ENCODE data around the gene SLC36A1. TPM values are rescaled to one million over a fixed set of nuclear protein-coding genes. Genes with fewer than 3 reads are reported as not detected.
A peak's percentile ranks its signal among the peaks of the same experiment; 100 is the strongest.

Gene SLC36A1
- total RNA-seq, 6 donors from 2014 or later: 9.5 to 49.2 (median 12.9) TPM

DNA sequence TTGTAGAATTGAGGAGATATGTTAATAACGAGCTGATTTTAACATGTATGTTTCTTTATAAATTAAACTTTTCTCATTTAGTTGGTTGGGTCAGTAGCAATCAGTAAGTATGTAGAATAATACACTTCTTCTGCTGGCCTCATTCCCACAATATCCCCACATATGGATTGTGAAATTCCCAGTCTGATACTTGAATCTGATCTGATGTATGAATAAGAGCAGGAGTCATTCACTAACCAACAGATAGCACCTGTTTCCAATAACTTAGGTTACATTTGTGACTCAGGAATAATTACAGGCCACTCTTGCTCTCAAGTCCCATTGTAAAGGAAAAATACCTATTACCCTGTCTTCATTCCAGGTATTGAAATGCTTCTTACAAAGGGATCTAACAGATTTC lies 23.9 kb downstream of the SLC36A1 start:
- ATAC-seq (ENCODE audit: low FRiP score in 2 of 2) (no peak), DNase-seq (no peak)
- Histone ChIP-seq H3K9me3 (no peaks in the 10 kb centered on the region), H3K36me3 (peaks cover 5 to 53% (median 19%) of the 10 kb centered on the region in 4 donors), H3K4me3 (no peak overlapping the region), H3K4me1 (peaks cover 0 to 7% (median 0%) of the 10 kb centered on the region in 4 donors), H3K27me3 (no peaks in the 10 kb centered on the region), H3K27ac (no peak overlapping the region)
- TF ChIP-seq POLR2A (IDR thresholded peaks at IDR 0.05) (no peak), POLR2AphosphoS5 (IDR thresholded peaks at IDR 0.05) (no peak)
- TF ChIP-seq, protein P1, sequence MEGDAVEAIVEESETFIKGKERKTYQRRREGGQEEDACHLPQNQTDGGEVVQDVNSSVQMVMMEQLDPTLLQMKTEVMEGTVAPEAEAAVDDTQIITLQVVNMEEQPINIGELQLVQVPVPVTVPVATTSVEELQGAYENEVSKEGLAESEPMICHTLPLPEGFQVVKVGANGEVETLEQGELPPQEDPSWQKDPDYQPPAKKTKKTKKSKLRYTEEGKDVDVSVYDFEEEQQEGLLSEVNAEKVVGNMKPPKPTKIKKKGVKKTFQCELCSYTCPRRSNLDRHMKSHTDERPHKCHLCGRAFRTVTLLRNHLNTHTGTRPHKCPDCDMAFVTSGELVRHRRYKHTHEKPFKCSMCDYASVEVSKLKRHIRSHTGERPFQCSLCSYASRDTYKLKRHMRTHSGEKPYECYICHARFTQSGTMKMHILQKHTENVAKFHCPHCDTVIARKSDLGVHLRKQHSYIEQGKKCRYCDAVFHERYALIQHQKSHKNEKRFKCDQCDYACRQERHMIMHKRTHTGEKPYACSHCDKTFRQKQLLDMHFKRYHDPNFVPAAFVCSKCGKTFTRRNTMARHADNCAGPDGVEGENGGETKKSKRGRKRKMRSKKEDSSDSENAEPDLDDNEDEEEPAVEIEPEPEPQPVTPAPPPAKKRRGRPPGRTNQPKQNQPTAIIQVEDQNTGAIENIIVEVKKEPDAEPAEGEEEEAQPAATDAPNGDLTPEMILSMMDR (IDR thresholded peaks at IDR 0.05): no peak
- 92 to 97% methylated on average over 1 of the region's 1 CpG for WGBS, 2 donors

DNA sequence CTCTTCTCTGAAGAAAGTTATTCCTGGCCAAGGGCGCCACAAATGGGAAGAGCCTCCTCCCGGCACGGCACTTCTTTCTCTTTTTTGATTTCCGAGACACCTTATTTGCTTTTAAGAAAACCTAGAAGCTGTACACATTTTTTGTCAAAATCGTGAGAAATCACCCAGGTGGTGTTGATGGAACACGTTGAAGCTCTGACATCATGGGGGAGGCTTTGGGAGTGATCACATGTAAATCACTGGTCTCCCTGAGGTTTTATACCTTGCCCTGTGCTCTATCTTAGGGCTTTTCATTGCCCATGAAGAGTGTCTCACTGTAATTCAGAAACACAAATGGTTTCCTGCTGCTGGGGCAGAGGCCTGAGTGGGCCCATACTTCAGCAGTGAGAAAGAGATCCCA lies 27.4 kb downstream of the SLC36A1 start:
- Histone ChIP-seq H3K4me1 (peaks cover 0 to 6% (median 0%) of the 10 kb centered on the region in 4 donors), H3K36me3 (peaks cover 0 to 61% (median 30%) of the 10 kb centered on the region in 4 donors), H3K27ac (no peak overlapping the region), H3K4me3 (no peak overlapping the region), H3K9me3 (no peaks in the 10 kb centered on the region), H3K27me3 (no peaks in the 10 kb centered on the region)
- 90 to 91% methylated on average over 6 of the region's 6 CpGs for WGBS, 2 donors
- ATAC-seq (ENCODE audit: low FRiP score in 2 of 2) (no peak), DNase-seq (no peak)
- TF ChIP-seq, protein P1 (IDR thresholded peaks at IDR 0.05): no peak
- TF ChIP-seq POLR2A (IDR thresholded peaks at IDR 0.05): no peak
- no peak for TF ChIP-seq POLR2AphosphoS5 (IDR thresholded peaks at IDR 0.05)
- TF ChIP-seq EP300 (IDR thresholded peaks at IDR 0.05): no peak

DNA sequence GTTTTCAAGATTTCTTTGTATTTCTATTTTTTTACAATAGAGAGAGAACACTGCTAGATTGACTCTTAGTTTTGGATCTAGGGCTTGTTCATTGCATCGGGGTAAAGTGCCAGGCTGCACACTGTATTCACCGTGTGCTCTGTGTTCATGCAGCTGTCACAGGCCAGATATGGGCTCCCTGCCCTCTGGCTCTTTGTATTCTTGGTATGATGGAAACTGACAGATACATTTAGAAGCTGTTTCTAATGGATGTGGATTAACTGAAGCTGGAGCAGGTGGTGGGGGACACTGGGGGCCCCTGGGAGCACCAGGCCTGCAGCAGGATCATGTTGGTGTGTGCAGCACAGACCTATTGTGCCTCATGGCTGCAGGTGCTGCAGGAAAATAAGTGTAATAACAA lies 28.0 kb downstream of the SLC36A1 start:
- TF ChIP-seq, protein P1 (IDR thresholded peaks at IDR 0.05): no peak
- TF ChIP-seq POLR2AphosphoS5 (IDR thresholded peaks at IDR 0.05): no peak
- DNase-seq (peak in 1 of 2 donors; percentile 17), ATAC-seq (ENCODE audit: low FRiP score in 2 of 2) (no peak)
- Histone ChIP-seq H3K27ac (no peak overlapping the region), H3K9me3 (no peaks in the 10 kb centered on the region), H3K4me3 (no peak overlapping the region), H3K36me3 (peaks cover 0 to 58% (median 31%) of the 10 kb centered on the region in 4 donors), H3K27me3 (no peaks in the 10 kb centered on the region), H3K4me1 (no peaks in the 10 kb centered on the region)
- WGBS, 2 donors: 76 to 93% methylated on average over 2 of the region's 2 CpGs

DNA sequence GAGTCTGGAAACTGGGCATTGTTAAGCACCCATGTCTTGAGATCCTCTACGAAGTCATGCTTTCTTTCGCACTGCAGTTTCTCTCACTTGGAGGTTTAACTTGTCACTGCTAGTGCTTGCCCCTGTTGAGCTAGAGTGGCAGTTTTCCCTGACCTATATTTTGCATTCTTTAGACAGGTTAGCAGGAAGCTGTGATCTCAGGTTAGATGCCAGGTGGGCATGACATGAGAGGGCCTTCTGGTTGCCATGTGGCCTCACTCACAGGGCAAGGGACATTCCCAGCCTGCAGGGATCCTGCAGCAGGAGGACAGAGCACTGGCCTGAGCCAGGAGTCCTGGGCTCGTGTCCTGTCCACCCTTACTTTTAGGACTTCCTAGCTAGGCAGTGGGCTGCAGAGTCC lies 28.6 kb downstream of the SLC36A1 start:
- ATAC-seq (ENCODE audit: low FRiP score in 2 of 2) (no peak), DNase-seq (no peak)
- no peaks in the 10 kb centered on the region for H3K27me3 ChIP-seq
- H3K4me1 ChIP-seq: no peaks in the 10 kb centered on the region
- H3K27ac ChIP-seq: no peak overlapping the region
- H3K9me3 ChIP-seq: no peaks in the 10 kb centered on the region
- 86 to 89% methylated on average over 3 of the region's 3 CpGs for WGBS, 2 donors
- TF ChIP-seq EP300 (IDR thresholded peaks at IDR 0.05): no peak
- peaks cover 0 to 60% (median 31%) of the 10 kb centered on the region in 4 donors for H3K36me3 ChIP-seq
- no peak overlapping the region for H3K4me3 ChIP-seq

DNA sequence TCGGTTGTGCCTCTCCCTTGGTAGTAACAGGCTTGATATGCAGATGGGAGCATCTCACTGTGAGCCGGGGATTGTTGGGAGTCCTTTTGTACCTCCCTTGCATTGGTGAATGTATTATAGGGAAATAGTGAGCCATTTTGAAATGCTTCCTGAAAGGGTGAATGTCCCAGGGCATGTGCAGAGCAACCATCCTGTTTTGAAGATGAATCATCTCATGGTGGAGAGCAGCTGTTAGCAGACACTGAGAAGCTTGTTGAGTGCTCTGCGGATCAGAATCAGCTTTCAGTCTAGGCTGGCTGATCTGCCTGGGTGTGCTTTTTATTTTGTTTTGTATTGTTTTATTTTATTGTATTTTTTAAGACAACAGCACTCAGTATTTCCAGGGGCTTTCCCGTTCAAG lies 29.7 kb downstream of the SLC36A1 start:
- H3K27me3 ChIP-seq: no peaks in the 10 kb centered on the region
- peaks cover 0 to 57% (median 29%) of the 10 kb centered on the region in 4 donors for H3K36me3 ChIP-seq
- ATAC-seq (ENCODE audit: low FRiP score in 2 of 2) (no peak), DNase-seq (no peak)
- H3K27ac ChIP-seq: no peak overlapping the region
- H3K4me3 ChIP-seq: no peak overlapping the region
- no peak for TF ChIP-seq POLR2A (IDR thresholded peaks at IDR 0.05)
- no peak for TF ChIP-seq POLR2AphosphoS5 (IDR thresholded peaks at IDR 0.05)
- TF ChIP-seq EP300 (IDR thresholded peaks at IDR 0.05): no peak
- TF ChIP-seq, protein P1 (IDR thresholded peaks at IDR 0.05): no peak
- no peaks in the 10 kb centered on the region for H3K4me1 ChIP-seq
- no peaks in the 10 kb centered on the region for H3K9me3 ChIP-seq
- WGBS, 2 donors: 92 to 98% methylated on average over 4 of the region's 4 CpGs
